K562 (cell line): ENCODE data around the gene NUP188.

ENCODE experiments used
- DIDO1 ChIP-seq: fragments of 450-650 bp; IDR thresholded peaks from 2 replicates; pipeline ENCODE4 v1.6.1; 2016; ENCODE audit warnings: low read depth, missing biosample characterization, missing genetic modification characterization
- EZH2 ChIP-seq: IDR thresholded peaks from 2 replicates; pipeline ENCODE4 v1.6.1; 2012; ENCODE audit warnings: low read depth, mild to moderate bottlenecking, inconsistent platforms, low read length, borderline replicate concordance
- HMGXB4 ChIP-seq: sonication (generic); formaldehyde crosslinking; IDR thresholded peaks from 2 replicates; pipeline ENCODE4 v1.8.1; 2023; ENCODE audit warnings: mild to moderate bottlenecking, missing genetic modification reagents
- PTBP1 ChIP-seq: fragments of 200-400 bp; formaldehyde crosslinking; IDR thresholded peaks from 2 replicates; pipeline ENCODE4 v1.6.1; 2017; ENCODE audit warnings: low read depth, low read length
- ZNF23 ChIP-seq: fragments of 250-450 bp; sonication (Bioruptor Pico); IDR thresholded peaks from 2 replicates; pipeline ENCODE4 v1.4.0; 2020; ENCODE audit warnings: mild to moderate bottlenecking
- TF ChIP-seq, protein P1 (sequence below): sonication (generic); formaldehyde crosslinking; IDR thresholded peaks from 2 replicates; pipeline ENCODE4 v1.9.0; 2022; ENCODE audit warnings: mild to moderate bottlenecking, missing genetic modification reagents
- TF ChIP-seq, protein P2 (sequence below): sonication (generic); formaldehyde crosslinking; IDR thresholded peaks from 2 replicates; pipeline ENCODE4 v1.9.0; 2022; ENCODE audit warnings: mild to moderate bottlenecking, missing genetic modification reagents
- TF ChIP-seq, protein P3 (sequence below), 2 experiments: IDR thresholded peaks; 2 replicates each; pipeline ENCODE4 v1.6.1; 2012; ENCODE audit warnings: improper control_type of control experiment in 2 of 2, low read depth in 2 of 2, low read length in 2 of 2, borderline replicate concordance in 1 of 2

- TF ChIP-seq PTBP1 (no peak), EZH2 (no peak), DIDO1 (no peak), ZNF23 (CRISPR knock-in tag) (no peak), HMGXB4 (no peak)
- TF ChIP-seq, protein P1, sequence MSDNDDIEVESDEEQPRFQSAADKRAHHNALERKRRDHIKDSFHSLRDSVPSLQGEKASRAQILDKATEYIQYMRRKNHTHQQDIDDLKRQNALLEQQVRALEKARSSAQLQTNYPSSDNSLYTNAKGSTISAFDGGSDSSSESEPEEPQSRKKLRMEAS, result no peak
- TF ChIP-seq, protein P2, sequence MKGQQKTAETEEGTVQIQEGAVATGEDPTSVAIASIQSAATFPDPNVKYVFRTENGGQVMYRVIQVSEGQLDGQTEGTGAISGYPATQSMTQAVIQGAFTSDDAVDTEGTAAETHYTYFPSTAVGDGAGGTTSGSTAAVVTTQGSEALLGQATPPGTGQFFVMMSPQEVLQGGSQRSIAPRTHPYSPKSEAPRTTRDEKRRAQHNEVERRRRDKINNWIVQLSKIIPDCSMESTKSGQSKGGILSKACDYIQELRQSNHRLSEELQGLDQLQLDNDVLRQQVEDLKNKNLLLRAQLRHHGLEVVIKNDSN (CRISPR knock-in tag), result no peak
- TF ChIP-seq, protein P3, sequence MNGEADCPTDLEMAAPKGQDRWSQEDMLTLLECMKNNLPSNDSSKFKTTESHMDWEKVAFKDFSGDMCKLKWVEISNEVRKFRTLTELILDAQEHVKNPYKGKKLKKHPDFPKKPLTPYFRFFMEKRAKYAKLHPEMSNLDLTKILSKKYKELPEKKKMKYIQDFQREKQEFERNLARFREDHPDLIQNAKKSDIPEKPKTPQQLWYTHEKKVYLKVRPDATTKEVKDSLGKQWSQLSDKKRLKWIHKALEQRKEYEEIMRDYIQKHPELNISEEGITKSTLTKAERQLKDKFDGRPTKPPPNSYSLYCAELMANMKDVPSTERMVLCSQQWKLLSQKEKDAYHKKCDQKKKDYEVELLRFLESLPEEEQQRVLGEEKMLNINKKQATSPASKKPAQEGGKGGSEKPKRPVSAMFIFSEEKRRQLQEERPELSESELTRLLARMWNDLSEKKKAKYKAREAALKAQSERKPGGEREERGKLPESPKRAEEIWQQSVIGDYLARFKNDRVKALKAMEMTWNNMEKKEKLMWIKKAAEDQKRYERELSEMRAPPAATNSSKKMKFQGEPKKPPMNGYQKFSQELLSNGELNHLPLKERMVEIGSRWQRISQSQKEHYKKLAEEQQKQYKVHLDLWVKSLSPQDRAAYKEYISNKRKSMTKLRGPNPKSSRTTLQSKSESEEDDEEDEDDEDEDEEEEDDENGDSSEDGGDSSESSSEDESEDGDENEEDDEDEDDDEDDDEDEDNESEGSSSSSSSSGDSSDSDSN (IDR thresholded peaks at IDR 0.05; ENCODE audit: borderline replicate concordance in 1 of 2, low read depth in 2 of 2, low read length in 2 of 2), result no peak
Measured at GRCh38 chr9:129001504-129002325, 54.2 kb downstream of the NUP188 start.
